Mucosa of rectum (tissue), 2 donors: Measurements from ENCODE around the gene SNRPE.
"Not testable (repeated sequence)": the region's sequence is repeated elsewhere in the genome, so short reads cannot be mapped to it uniquely, and the experiment has no call there.

Source experiments
- H3K27ac ChIP-seq, 2 donors: one replicate each; pipeline ENCODE4 v1.7.0; 2013; ENCODE audit warnings: inconsistent platforms in 2 of 2, low read depth in 2 of 2, low read length in 2 of 2
- H3K27me3 ChIP-seq, 2 donors: one replicate each; pipeline ENCODE4 v1.7.0; 2013; ENCODE audit warnings: low read length in 2 of 2; ENCODE audit not compliant: control insufficient read depth in 2 of 2, insufficient read depth in 2 of 2
- H3K36me3 ChIP-seq, 2 donors: one replicate each; pipeline ENCODE4 v1.7.0; 2013; ENCODE audit warnings: low read length in 2 of 2; ENCODE audit not compliant: control insufficient read depth in 2 of 2, insufficient read depth in 2 of 2
- H3K4me1 ChIP-seq, 2 donors: one replicate each; pipeline ENCODE4 v1.7.0; 2013; ENCODE audit warnings: low read length in 2 of 2, mild to moderate bottlenecking in 1 of 2; ENCODE audit not compliant: control insufficient read depth in 2 of 2, insufficient read depth in 2 of 2
- H3K4me3 ChIP-seq, 2 donors: one replicate each; pipeline ENCODE4 v1.7.0; 2013; ENCODE audit warnings: low read length in 2 of 2
- H3K9ac ChIP-seq, 2 donors: one replicate each; pipeline ENCODE4 v1.7.0; 2013; ENCODE audit warnings: low read length in 2 of 2, low read depth in 1 of 2, mild to moderate bottlenecking in 1 of 2
- H3K9me3 ChIP-seq, 2 donors: one replicate each; pipeline ENCODE4 v1.7.0; 2013; ENCODE audit warnings: low read length in 2 of 2; ENCODE audit not compliant: control insufficient read depth in 2 of 2
- donor health status: healthy.
- donor health status: Normal muscosa, but diverticular disease.

Gene SNRPE

DNA sequence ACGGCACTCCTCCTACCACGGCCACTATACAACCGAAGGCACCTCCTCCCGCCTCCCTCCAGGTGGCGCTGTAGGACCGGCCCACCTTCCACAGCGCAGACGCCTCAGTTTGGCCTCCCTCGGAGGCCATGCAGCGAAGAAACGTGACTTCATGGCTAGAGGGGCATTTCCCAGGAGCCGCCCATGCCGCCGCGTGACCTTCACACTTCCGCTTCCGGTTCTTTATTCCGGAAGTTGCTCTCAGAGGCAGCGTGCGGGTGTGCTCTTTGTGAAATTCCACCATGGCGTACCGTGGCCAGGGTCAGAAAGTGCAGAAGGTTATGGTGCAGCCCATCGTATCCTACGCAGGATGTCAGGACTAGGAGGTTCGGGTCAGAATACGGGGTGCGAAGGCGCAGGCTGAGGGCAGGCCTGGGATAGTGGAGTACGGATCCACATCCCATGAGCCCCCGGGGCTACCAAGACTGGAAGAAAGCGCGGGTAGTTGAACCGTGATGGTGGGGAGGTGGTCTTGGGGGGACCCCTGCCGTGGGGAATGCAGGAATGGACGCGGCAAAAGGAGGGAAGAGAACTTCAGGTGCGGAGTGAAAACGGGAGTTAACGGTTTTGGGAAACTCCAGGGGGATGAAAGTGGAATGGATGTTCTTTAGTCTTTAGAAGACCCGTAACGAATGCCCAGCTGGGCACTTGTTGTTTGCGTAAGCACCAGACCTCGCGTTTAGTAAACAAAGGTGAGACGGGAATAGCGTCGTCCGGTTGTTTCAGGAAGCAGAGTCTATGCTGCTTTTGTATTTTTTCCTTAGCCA lies at the start of gene SNRPE:
Gene SNRPE, plus strand, starts transcription at position 221 of the 806 bp plus-strand sequence. Its CDS starts 61 bp downstream, at position 282.
- Histone ChIP-seq H3K4me3 (peak within 1 kb of the TSS; percentile 96 to 99), H3K36me3 (peaks cover 15 to 22% of the 10 kb centered on the region in 2 donors), H3K4me1 (peaks cover 9 to 11% of the 10 kb centered on the region in 2 donors), H3K27me3 (no peaks in the 10 kb centered on the region), H3K27ac (peak within 1 kb of the TSS; percentile 71 to 79), H3K9me3 (no peaks in the 10 kb centered on the region), H3K9ac (peak within 1 kb of the TSS; percentile 67 to 76)

- Histone ChIP-seq H3K9ac (no peak overlapping the region), H3K4me1 (no peaks in the 10 kb centered on the region), H3K27me3 (no peaks in the 10 kb centered on the region), H3K36me3 (peaks cover 23 to 34% of the 10 kb centered on the region in 2 donors), H3K27ac (no peak overlapping the region), H3K9me3 (no peaks in the 10 kb centered on the region), H3K4me3 (no peak overlapping the region)
Observed at GRCh38 chr1:203813581-203814341, 47.6 kb upstream of the SNRPE start.

DNA sequence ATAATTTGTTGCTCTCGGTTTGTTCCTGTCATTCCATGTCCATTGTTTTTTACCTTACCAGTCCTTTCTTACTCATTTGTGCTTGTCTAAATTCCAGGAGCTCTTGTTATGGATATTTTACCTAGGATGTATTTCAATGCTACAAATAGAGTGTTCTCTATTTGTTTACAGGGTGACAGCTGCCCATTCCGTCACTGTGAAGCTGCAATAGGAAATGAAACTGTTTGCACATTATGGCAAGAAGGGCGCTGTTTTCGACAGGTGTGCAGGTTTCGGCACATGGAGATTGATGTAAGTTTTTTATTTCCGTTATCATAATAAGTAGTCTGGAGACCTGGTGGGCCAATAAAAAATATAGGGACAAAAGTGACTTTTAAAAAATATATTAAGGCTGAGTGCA lies 43.0 kb upstream of the SNRPE start:
- Histone ChIP-seq H3K9ac (no peak overlapping the region), H3K27me3 (no peaks in the 10 kb centered on the region), H3K4me1 (no peaks in the 10 kb centered on the region), H3K9me3 (no peaks in the 10 kb centered on the region), H3K4me3 (no peak overlapping the region), H3K36me3 (peaks cover 50 to 68% of the 10 kb centered on the region in 2 donors), H3K27ac (no peak overlapping the region)

DNA sequence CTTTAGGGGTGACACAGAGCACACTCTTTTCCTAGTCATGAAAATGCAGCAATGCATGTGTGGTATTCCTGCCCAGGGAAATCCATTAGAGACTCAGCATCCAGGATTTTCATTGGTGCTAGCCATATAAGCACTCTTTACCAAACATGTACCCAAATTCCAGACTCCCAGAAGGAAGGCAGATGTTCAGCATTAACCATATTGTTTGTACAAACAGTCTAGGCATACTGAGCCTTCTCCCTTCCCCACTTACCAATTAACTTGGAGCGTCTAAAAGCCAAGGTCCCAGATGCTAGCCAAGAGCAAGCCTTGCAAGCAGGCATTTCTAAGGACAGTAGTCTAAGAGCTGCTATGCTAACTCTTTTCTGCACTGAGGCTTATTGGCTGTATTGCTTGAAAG lies 38.1 kb upstream of the SNRPE start:
- no peaks in the 10 kb centered on the region for H3K9me3 ChIP-seq
- no peaks in the 10 kb centered on the region for H3K4me1 ChIP-seq
- no peak overlapping the region for H3K9ac ChIP-seq
- H3K27ac ChIP-seq: no peak overlapping the region
- no peak overlapping the region for H3K4me3 ChIP-seq
- H3K36me3 ChIP-seq: peaks cover 54 to 63% of the 10 kb centered on the region in 2 donors
- no peaks in the 10 kb centered on the region for H3K27me3 ChIP-seq

GRCh38 chr1:203826175-203826574 lies 35.2 kb upstream of the SNRPE start:
- Histone ChIP-seq H3K27me3 (no peaks in the 10 kb centered on the region), H3K9ac (no peak overlapping the region), H3K36me3 (peaks cover 62% of the 10 kb centered on the region in 2 donors), H3K27ac (no peak overlapping the region), H3K9me3 (no peaks in the 10 kb centered on the region), H3K4me1 (no peaks in the 10 kb centered on the region), H3K4me3 (no peak overlapping the region)

- Histone ChIP-seq H3K9me3 (no peaks in the 10 kb centered on the region), H3K36me3 (peaks cover 54 to 60% of the 10 kb centered on the region in 2 donors), H3K4me3 (no peak overlapping the region), H3K4me1 (no peaks in the 10 kb centered on the region), H3K27me3 (no peaks in the 10 kb centered on the region), H3K9ac (no peak overlapping the region), H3K27ac (no peak overlapping the region)
Observed at GRCh38 chr1:203828002-203828401, 33.4 kb upstream of the SNRPE start.

DNA sequence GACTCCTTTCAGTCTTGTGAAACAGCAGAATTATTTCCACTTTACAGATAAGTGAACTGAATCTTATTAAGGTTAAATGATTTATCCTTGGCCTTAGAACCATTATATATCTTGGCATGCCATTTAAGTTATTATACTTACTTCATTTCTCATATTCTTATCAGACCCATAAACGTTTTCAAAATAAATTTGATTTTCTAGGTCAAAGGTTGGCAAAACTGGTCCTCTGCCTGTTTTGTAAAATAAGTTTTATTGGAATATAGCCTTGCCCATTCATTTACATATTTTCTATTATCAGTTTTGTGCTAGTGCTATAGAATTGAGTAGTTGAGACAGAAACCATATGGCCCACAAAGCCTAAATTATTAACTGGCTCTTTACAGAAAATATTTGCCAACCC lies 32.9 kb upstream of the SNRPE start:
- Histone ChIP-seq H3K4me1 (no peaks in the 10 kb centered on the region), H3K9me3 (no peaks in the 10 kb centered on the region), H3K9ac (no peak overlapping the region), H3K27me3 (no peaks in the 10 kb centered on the region), H3K4me3 (no peak overlapping the region), H3K36me3 (peaks cover 50 to 56% of the 10 kb centered on the region in 2 donors), H3K27ac (no peak overlapping the region)

- H3K27me3 ChIP-seq, H3K4me1 ChIP-seq, H3K27ac ChIP-seq, H3K9ac ChIP-seq, H3K4me3 ChIP-seq, H3K9me3 ChIP-seq: not testable (repeated sequence)
- H3K36me3 ChIP-seq: peaks cover 52 to 62% of the 10 kb centered on the region in 2 donors
Observed at GRCh38 chr1:203829247-203829646, 32.2 kb upstream of the SNRPE start.

GRCh38 chr1:203835476-203835875 lies 25.9 kb upstream of the SNRPE start:
- H3K9ac ChIP-seq: no peak overlapping the region
- no peak overlapping the region for H3K4me3 ChIP-seq
- H3K9me3 ChIP-seq: no peaks in the 10 kb centered on the region
- H3K27me3 ChIP-seq: no peaks in the 10 kb centered on the region
- no peaks in the 10 kb centered on the region for H3K4me1 ChIP-seq
- peaks cover 55 to 81% of the 10 kb centered on the region in 2 donors for H3K36me3 ChIP-seq
- H3K27ac ChIP-seq: no peak overlapping the region

GRCh38 chr1:203839081-203839480 lies 22.3 kb upstream of the SNRPE start:
- H3K27me3 ChIP-seq: no peaks in the 10 kb centered on the region
- H3K4me1 ChIP-seq: no peaks in the 10 kb centered on the region
- H3K9ac ChIP-seq: no peak overlapping the region
- no peak overlapping the region for H3K4me3 ChIP-seq
- H3K9me3 ChIP-seq: no peaks in the 10 kb centered on the region
- peaks cover 55 to 69% of the 10 kb centered on the region in 2 donors for H3K36me3 ChIP-seq
- H3K27ac ChIP-seq: no peak overlapping the region
